ENCODE data around the gene FBXO10. TPM values are rescaled to one million over a fixed set of nuclear protein-coding genes. Genes with fewer than 3 reads are reported as not detected.

The FBXO10 gene
- total and polyA plus RNA-seq, 2 of the 8 experiments (the other 6 are each of a cell fraction or from before 2014, with no cell fraction given) = 13.1 to 13.9 TPM

GRCh38 chr9:37501957-37502596 lies 74.1 kb downstream of the FBXO10 start:
- H3K79me1 ChIP-seq (ENCODE audit: low read depth, low read length) = no peaks in the 10 kb centered on the region
- H3K27ac ChIP-seq (ENCODE audit: low read depth, low read length) = no peak overlapping the region
- H3K36me3 ChIP-seq (ENCODE audit: control insufficient read depth in 2 of 4, insufficient read depth in 4 of 4, low read length in 3 of 4) = peaks cover 16 to 66% (median 50%) of the 10 kb centered on the region in 4 experiments
- peaks cover 6 to 7% of the 10 kb centered on the region in 2 experiments for H4K20me1 ChIP-seq (replicated peaks in 1 of 2; ENCODE audit: control insufficient read depth in 1 of 2, insufficient read depth in 2 of 2, low read length in 2 of 2)
- no peak overlapping the region for H3K9ac ChIP-seq (replicated peaks in 1 of 4; ENCODE audit: extremely low read depth in 1 of 4, low read depth in 3 of 4, low read length in 3 of 4)
- no peak overlapping the region for H3K4me2 ChIP-seq (ENCODE audit: insufficient read depth in 1 of 2, low read depth in 2 of 2, low read length in 2 of 2)
- no peak overlapping the region for H3K4me3 ChIP-seq (ENCODE audit: extremely low read depth in 1 of 4, insufficient read depth in 2 of 4, low read depth in 3 of 4, low read length in 4 of 4)
- FAIRE-seq (no peak), DNase-seq (ENCODE audit: low read depth in 1 of 2, low spot score in 2 of 2) (no peak)
- WGBS, 2 experiments (ENCODE audit: extremely low coverage in 1 of 2, insufficient coverage in 1 of 2, insufficient read length in 1 of 2, insufficient replicate concordance in 2 of 2, low coverage in 1 of 2, low lambda C conversion rate in 2 of 2, missing lambda C conversion rate in 1 of 2) = 70% methylated on average over 2 of the region's 2 CpGs; no CpG with 5 or more reads in 1 of the 2 experiments
- H2BK12ac ChIP-seq (ENCODE audit: low read depth, low read length) = no peak overlapping the region
- no peak overlapping the region for H4K5ac ChIP-seq (ENCODE audit: insufficient read length, low read depth, low read length)
- no peak overlapping the region for H2AFZ ChIP-seq (ENCODE audit: low read length)
- no peak overlapping the region for H4K91ac ChIP-seq (replicated peaks; ENCODE audit: insufficient read length, low read length)
- H2BK5ac ChIP-seq (ENCODE audit: low read depth, low read length) = no peak overlapping the region
- no peaks in the 10 kb centered on the region for H3K4me1 ChIP-seq (replicated peaks in 1 of 4; ENCODE audit: control insufficient read depth in 3 of 4, insufficient read depth in 4 of 4, low read length in 3 of 4)
- no peak overlapping the region for H3K23ac ChIP-seq (ENCODE audit: insufficient read length)
- H3K9me3 ChIP-seq (ENCODE audit: insufficient read depth in 2 of 2, low read depth in 1 of 2, low read length in 1 of 2) = no peaks in the 10 kb centered on the region
- ChIA-PET POLR2A (ENCODE audit: partially characterized antibody) (interaction anchor here (1.1 kb wide), 1 partner anchor 8 kb away, joined by 3 read pairs; no protein-coding TSS in a partner anchor), CTCF (ENCODE audit: partially characterized antibody) (interaction anchor here (0.9 to 2.8 kb wide), 4 partner anchors 9 to 14 kb away, joined by 3 to 14 read pairs (median 3); no protein-coding TSS in a partner anchor)
- no peak overlapping the region for H2BK15ac ChIP-seq (ENCODE audit: low read length)
- no peaks in the 10 kb centered on the region for H3K23me2 ChIP-seq (ENCODE audit: low read depth, low read length)
- H3K27me3 ChIP-seq (replicated peaks in 1 of 4; ENCODE audit: control insufficient read depth in 3 of 4, extremely low read depth in 1 of 4, insufficient read depth in 3 of 4, low read length in 3 of 4) = no peaks in the 10 kb centered on the region
- no peak overlapping the region for H3K56ac ChIP-seq (replicated peaks; ENCODE audit: insufficient read length, low read depth, low read length)
- no peak overlapping the region for H2BK20ac ChIP-seq (ENCODE audit: low read length)
- no peak overlapping the region for H3K14ac ChIP-seq (ENCODE audit: insufficient read length)
- H3K18ac ChIP-seq (ENCODE audit: extremely low read depth, low read length) = no peak overlapping the region
- no peak overlapping the region for H4K8ac ChIP-seq (ENCODE audit: extremely low read depth, insufficient read depth, low read length)
- H3K4ac ChIP-seq (replicated peaks; ENCODE audit: insufficient read length, low read depth, low read length) = no peak overlapping the region
- no peak overlapping the region for H2BK120ac ChIP-seq (replicated peaks; ENCODE audit: low read depth, low read length)
- no peak overlapping the region for H2AK5ac ChIP-seq (ENCODE audit: low read depth, low read length)
- no peaks in the 10 kb centered on the region for H3K79me2 ChIP-seq (ENCODE audit: control insufficient read depth in 1 of 2, insufficient read depth in 2 of 2, low read length in 2 of 2)
- no peak for TF ChIP-seq HDAC6 (IDR thresholded peaks at IDR 0.05; ENCODE audit: low read depth, low read length)
- no peak for TF ChIP-seq FOSL1 (IDR thresholded peaks at IDR 0.05; ENCODE audit: insufficient read depth, low read depth, low read length)
- no peak for TF ChIP-seq NANOG (IDR thresholded peaks at IDR 0.05; ENCODE audit: insufficient read depth, low read depth, low read length, poor library complexity, severe bottlenecking)
- TF ChIP-seq SP4 (IDR thresholded peaks at IDR 0.05; ENCODE audit: low read length) = no peak
- no peak for TF ChIP-seq CBX5 (IDR thresholded peaks at IDR 0.05; ENCODE audit: low read depth, low read length)
- no peak for TF ChIP-seq MAX (IDR thresholded peaks at IDR 0.05)
- TF ChIP-seq SIN3A (conservative IDR thresholded peaks at IDR 0.05 in 1 of 2, IDR thresholded peaks at IDR 0.05 in 1 of 2; ENCODE audit: low read depth in 1 of 2, low read length in 2 of 2) = no peak
- TF ChIP-seq SRF (IDR thresholded peaks at IDR 0.05; ENCODE audit: low read depth, low read length) = no peak
- TF ChIP-seq PHF8 (conservative IDR thresholded peaks at IDR 0.05; ENCODE audit: low read depth, low read length) = no peak
- TF ChIP-seq POLR2A (IDR thresholded peaks at IDR 0.05; ENCODE audit: control extremely low read depth in 1 of 2, low read depth in 2 of 2, low read length in 2 of 2) = no peak
- no peak for TF ChIP-seq RNF2 (IDR thresholded peaks at IDR 0.05; ENCODE audit: borderline replicate concordance, low read depth, low read length, missing control alignments, poor library complexity, severe bottlenecking)
- no peak for TF ChIP-seq NRF1 (IDR thresholded peaks at IDR 0.05; ENCODE audit: low read depth, low read length)
- TF ChIP-seq JUND (IDR thresholded peaks at IDR 0.05; ENCODE audit: low read length) = no peak
